Measurements from ENCODE around the gene JAG1.
A peak's percentile ranks its signal among the peaks of the same experiment; 100 is the strongest.

JAG1 gene

GRCh38 chr20:10699489-10699888, 25.7 kb upstream of the JAG1 start:
- DNase-seq: no peak

- no peak for DNase-seq
Measured at GRCh38 chr20:10696650-10697049, 22.9 kb upstream of the JAG1 start.

- no peak for DNase-seq
Measured at GRCh38 chr20:10689385-10689784, 15.6 kb upstream of the JAG1 start.

- no peak for DNase-seq
Measured at GRCh38 chr20:10687895-10688294, 14.1 kb upstream of the JAG1 start.

- no peak for DNase-seq
Measured at GRCh38 chr20:10686356-10687133, 12.7 kb upstream of the JAG1 start.

GRCh38 chr20:10683537-10683936, 9.7 kb upstream of the JAG1 start:
- no peak for DNase-seq

GRCh38 chr20:10682939-10683338, 9.1 kb upstream of the JAG1 start:
- no peak for DNase-seq

GRCh38 chr20:10681494-10681893, 7.7 kb upstream of the JAG1 start:
- no peak for DNase-seq

GRCh38 chr20:10680571-10680970, 6.8 kb upstream of the JAG1 start:
- no peak for DNase-seq

GRCh38 chr20:10679269-10679668, 5.5 kb upstream of the JAG1 start:
- DNase-seq: no peak

GRCh38 chr20:10676518-10676917, 2.7 kb upstream of the JAG1 start:
- DNase-seq: no peak

- no peak for DNase-seq
Measured at GRCh38 chr20:10675450-10675848, 1.6 kb upstream of the JAG1 start.

- DNase-seq: peak; percentile 14
Measured at GRCh38 chr20:10674684-10675449, 1.1 kb upstream of the JAG1 start.

GRCh38 chr20:10673176-10673841, 490 bp downstream of the JAG1 start:
- no peak for DNase-seq

GRCh38 chr20:10672624-10673127, 1.1 kb downstream of the JAG1 start:
- DNase-seq: peak; percentile 4

GRCh38 chr20:10671919-10672623, 1.7 kb downstream of the JAG1 start:
- DNase-seq: no peak

GRCh38 chr20:10671221-10671918, 2.4 kb downstream of the JAG1 start:
- DNase-seq: peak; percentile 10

GRCh38 chr20:10670501-10671220, 3.1 kb downstream of the JAG1 start:
- no peak for DNase-seq

GRCh38 chr20:10669843-10670446, 3.9 kb downstream of the JAG1 start:
- no peak for DNase-seq

- DNase-seq: no peak
Measured at GRCh38 chr20:10668677-10669368, 5.0 kb downstream of the JAG1 start.

Measured in CD4-positive, alpha-beta T cell treated with Interleukin-6 for 4 hours (primary cell).